WTC11 (cell line): ENCODE data around the gene CENPE.

Experiments
- ATF2 ChIP-seq: sonication (generic); formaldehyde crosslinking; IDR thresholded peaks from 2 replicates; pipeline ENCODE4 v1.8.1; 2022; ENCODE audit warnings: low read depth, missing genetic modification reagents, borderline replicate concordance
- CTCF ChIP-seq: fragments of 200-600 bp; IDR thresholded peaks from 2 replicates; pipeline ENCODE4 v1.8.0; 2022; ENCODE audit warnings: antibody characterized with exemption
- FOXP4 ChIP-seq: sonication (generic); formaldehyde crosslinking; IDR thresholded peaks from 2 replicates; pipeline ENCODE4 v1.8.0; 2022; ENCODE audit warnings: mild to moderate bottlenecking, missing genetic modification reagents
- SOX15 ChIP-seq: fragments of 250-450 bp; sonication (Bioruptor Pico); IDR thresholded peaks from 2 replicates; pipeline ENCODE4 v1.9.0; 2021; ENCODE audit warnings: mild to moderate bottlenecking
- USF2 ChIP-seq: sonication (generic); formaldehyde crosslinking; IDR thresholded peaks from 2 replicates; pipeline ENCODE4 v1.8.1; 2023; ENCODE audit warnings: mild to moderate bottlenecking, missing genetic modification reagents, moderate library complexity

- no peak for TF ChIP-seq FOXP4 (CRISPR knock-in tag)
- no peak for TF ChIP-seq USF2 (CRISPR knock-in tag)
- TF ChIP-seq ATF2 (CRISPR knock-in tag), result no peak
- TF ChIP-seq SOX15, result no peak
- TF ChIP-seq CTCF, result no peak
Measured at GRCh38 chr4:103098341-103098740, 99.8 kb downstream of the CENPE start.
